NT2/D1 (cell line): ENCODE data around the gene TMEM8B.

Experiments used
- DNase-seq: peaks from one replicate; pipeline ENCODE4 v3.0.0-alpha.2; 2011; ENCODE audit warnings: low read depth, low spot score
- H3K27me3 ChIP-seq: 2 replicates; pipeline ENCODE4 v1.6.0; 2011; ENCODE audit warnings: mild to moderate bottlenecking; ENCODE audit not compliant: insufficient read length, insufficient read depth
- H3K36me3 ChIP-seq: 2 replicates; pipeline ENCODE4 v1.6.1; 2011; ENCODE audit warnings: mild to moderate bottlenecking, low read length, mixed read lengths; ENCODE audit not compliant: insufficient read depth, insufficient read length
- H3K4me1 ChIP-seq: 2 replicates; pipeline ENCODE4 v1.5.1; 2011; ENCODE audit not compliant: insufficient read depth, insufficient read length
- H3K4me3 ChIP-seq: 2 replicates; pipeline ENCODE4 v1.5.1; 2011; ENCODE audit warnings: low read depth; ENCODE audit not compliant: insufficient read length
- H3K9ac ChIP-seq: 2 replicates; pipeline ENCODE4 v1.6.0; 2011; ENCODE audit warnings: low read depth; ENCODE audit not compliant: insufficient read length
- H3K9me3 ChIP-seq: 2 replicates; pipeline ENCODE4 v1.5.1; 2011; ENCODE audit warnings: mild to moderate bottlenecking, low read length; ENCODE audit not compliant: insufficient read depth
- SUZ12 ChIP-seq: IDR thresholded peaks from 2 replicates; pipeline ENCODE4 v1.6.1; 2011; ENCODE audit not compliant: insufficient read length, insufficient read depth; ENCODE audit errors: extremely low read depth
- YY1 ChIP-seq: IDR thresholded peaks from 2 replicates; pipeline ENCODE4 v1.6.1; 2011; ENCODE audit not compliant: insufficient read length, insufficient read depth
- ZNF274 ChIP-seq: IDR thresholded peaks from 2 replicates; pipeline ENCODE4 v1.6.1; 2011; ENCODE audit warnings: mild to moderate bottlenecking, low read depth, low read length

TMEM8B gene

GRCh38 chr9:35826071-35826701, 2.8 kb upstream of the TMEM8B start:
- no peak overlapping the region for H3K9ac ChIP-seq
- TF ChIP-seq SUZ12 (no peak), YY1 (no peak), ZNF274 (no peak)
- DNase-seq: no peak

GRCh38 chr9:35827486-35827885, 1.5 kb upstream of the TMEM8B start:
- H3K4me1 ChIP-seq: no peaks in the 10 kb centered on the region

More at GRCh38 chr9:35826071-35826701, 2.8 kb upstream of the TMEM8B start:
- H3K9me3 ChIP-seq: no peaks in the 10 kb centered on the region
- no peaks in the 10 kb centered on the region for H3K4me1 ChIP-seq
- H3K36me3 ChIP-seq: no peaks in the 10 kb centered on the region
- no peak overlapping the region for H3K4me3 ChIP-seq
- no peaks in the 10 kb centered on the region for H3K27me3 ChIP-seq

DNA sequence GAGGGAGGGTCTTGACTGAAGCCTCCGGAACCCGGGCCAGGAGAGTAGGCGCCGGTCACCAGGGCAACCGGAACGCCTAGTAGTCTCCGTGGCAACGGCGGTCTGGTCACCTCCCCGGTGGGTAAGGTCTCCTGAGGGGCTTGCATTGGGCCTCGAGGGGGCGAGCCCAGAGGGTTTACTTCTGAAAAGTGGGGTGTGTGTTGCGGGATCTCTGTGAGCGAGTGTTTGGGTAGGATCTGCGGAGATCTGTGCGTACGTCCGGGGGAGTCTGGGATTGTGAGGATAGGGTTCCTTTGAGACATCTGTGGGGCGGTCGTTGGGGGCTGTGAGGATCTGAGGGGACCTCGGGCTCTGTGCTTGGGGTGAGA, 328 bp upstream of the TMEM8B start, which contains the start of gene FAM221B:
Gene FAM221B, minus strand, starts transcription at position 17 of the 368 bp plus-strand sequence. CDS start 2,571 bp downstream, outside the sequence.
- peak within 1 kb of the TSS; percentile 52 for H3K4me3 ChIP-seq
- no peaks in the 10 kb centered on the region for H3K4me1 ChIP-seq
- no peaks in the 10 kb centered on the region for H3K36me3 ChIP-seq
- no peaks in the 10 kb centered on the region for H3K27me3 ChIP-seq
- DNase-seq: no peak
- TF ChIP-seq ZNF274 (no peak), SUZ12 (no peak), YY1 (no peak)
- peak within 1 kb of the TSS; percentile 74 for H3K9ac ChIP-seq
- no peaks in the 10 kb centered on the region for H3K9me3 ChIP-seq

More at GRCh38 chr9:35827486-35827885, 1.5 kb upstream of the TMEM8B start:
- Histone ChIP-seq H3K9ac (no peak overlapping the region), H3K27me3 (no peaks in the 10 kb centered on the region), H3K36me3 (no peaks in the 10 kb centered on the region), H3K9me3 (no peaks in the 10 kb centered on the region), H3K4me3 (no peak overlapping the region)
- TF ChIP-seq SUZ12: no peak
- no peak for TF ChIP-seq YY1
- no peak for TF ChIP-seq ZNF274
- no peak for DNase-seq

DNA sequence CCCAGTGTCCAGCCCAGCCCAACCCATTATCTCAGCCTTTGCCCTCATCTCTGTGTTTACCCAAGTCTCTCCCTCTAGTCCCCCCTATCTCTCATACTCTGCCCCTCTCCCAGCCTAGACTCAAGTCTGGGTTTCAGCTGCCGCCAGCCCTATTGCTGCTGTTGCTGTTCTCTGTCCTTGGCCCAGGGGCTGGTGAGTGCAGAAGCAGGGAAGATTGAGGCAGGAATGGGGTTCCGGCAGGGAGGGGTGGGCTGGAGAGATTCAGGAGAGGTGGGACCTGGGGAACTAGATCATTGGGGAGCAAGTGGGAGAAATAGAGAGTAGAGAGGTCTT, 702 bp downstream of the TMEM8B start:
- H3K36me3 ChIP-seq: no peaks in the 10 kb centered on the region
- no peaks in the 10 kb centered on the region for H3K4me1 ChIP-seq
- H3K9me3 ChIP-seq: no peaks in the 10 kb centered on the region
- H3K27me3 ChIP-seq: no peaks in the 10 kb centered on the region
- DNase-seq: no peak
- no peak for TF ChIP-seq ZNF274
- no peak for TF ChIP-seq YY1
- no peak for TF ChIP-seq SUZ12
- H3K4me3 ChIP-seq: peak overlapping the region; percentile 52
- H3K9ac ChIP-seq: peak overlapping the region; percentile 69

- no peak for TF ChIP-seq YY1
- no peak for TF ChIP-seq SUZ12
- no peak for TF ChIP-seq ZNF274
- DNase-seq: no peak
- Histone ChIP-seq H3K9ac (no peak overlapping the region), H3K4me1 (no peaks in the 10 kb centered on the region), H3K36me3 (no peaks in the 10 kb centered on the region), H3K4me3 (no peak overlapping the region), H3K9me3 (no peaks in the 10 kb centered on the region), H3K27me3 (no peaks in the 10 kb centered on the region)
Measured at GRCh38 chr9:35831040-35831439, 2.0 kb downstream of the TMEM8B start.

DNA sequence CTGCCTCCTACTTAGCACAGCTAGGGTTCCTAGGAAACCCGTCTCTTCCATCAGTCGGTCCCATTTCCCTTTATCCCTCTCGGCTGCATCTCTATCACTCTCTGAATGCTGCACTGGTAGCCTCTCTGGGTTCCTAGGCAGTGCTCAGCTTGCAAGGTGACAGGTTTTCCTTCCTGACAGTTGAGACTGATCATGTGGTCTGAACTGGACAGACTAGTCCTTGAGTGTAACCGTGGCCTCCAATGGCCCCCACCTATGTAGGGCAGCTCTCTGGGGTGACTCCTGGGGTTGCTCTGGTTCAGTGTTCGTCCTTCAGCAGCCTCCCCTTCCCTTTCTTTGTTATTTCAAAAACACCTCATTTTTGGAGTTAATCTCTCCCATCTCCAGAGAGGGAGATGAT, 3.8 kb downstream of the TMEM8B start:
- no peak for DNase-seq
- no peak overlapping the region for H3K9ac ChIP-seq
- no peaks in the 10 kb centered on the region for H3K36me3 ChIP-seq
- TF ChIP-seq YY1 (no peak), ZNF274 (no peak), SUZ12 (no peak)
- no peaks in the 10 kb centered on the region for H3K27me3 ChIP-seq
- no peaks in the 10 kb centered on the region for H3K9me3 ChIP-seq
- H3K4me3 ChIP-seq: no peak overlapping the region
- no peaks in the 10 kb centered on the region for H3K4me1 ChIP-seq

DNA sequence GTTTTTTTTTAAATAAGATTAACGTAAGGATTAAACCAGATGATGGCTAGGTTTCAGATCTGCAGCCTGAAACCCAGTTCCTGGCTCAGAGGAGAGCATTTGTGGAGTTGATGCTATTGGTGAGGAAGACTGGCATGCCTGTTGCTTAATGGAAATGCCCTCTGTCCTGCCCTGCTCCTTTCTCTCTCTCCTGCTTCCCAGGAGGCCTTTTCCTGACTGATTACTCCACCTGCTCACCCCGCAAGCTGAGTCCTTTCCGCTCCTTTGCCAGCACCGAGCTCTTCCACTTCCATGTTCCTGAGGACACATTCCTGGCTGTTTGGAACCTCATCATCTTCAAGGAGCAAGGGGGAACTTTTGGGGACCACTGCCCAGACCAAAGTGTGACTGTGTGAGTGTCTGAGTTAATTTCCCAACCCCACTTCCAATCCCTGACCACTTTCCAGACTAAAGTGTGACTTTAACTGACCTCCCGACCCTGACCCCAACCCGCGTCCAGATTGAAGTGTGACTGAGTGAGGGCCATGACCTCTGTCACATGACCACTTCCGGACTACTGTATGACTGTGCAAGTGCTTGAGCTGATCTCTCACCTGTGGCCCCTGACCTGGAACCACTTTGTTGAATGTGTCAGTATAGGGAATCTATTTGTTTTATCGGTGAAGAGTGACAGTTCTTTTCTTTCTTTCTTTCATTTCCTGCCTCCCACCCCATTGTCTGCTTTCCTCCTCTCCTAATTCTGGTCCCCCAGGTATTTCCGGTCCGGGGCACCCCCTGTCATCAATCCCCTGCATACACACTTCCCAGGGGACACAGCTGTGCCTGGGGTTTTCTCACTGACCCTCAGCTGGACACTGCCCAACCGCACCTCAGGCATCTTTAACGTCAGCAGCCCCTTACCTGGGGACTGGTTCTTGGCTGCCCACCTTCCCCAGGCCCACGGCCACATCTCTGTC, 5.5 kb downstream of the TMEM8B start:
- H3K4me1 ChIP-seq: no peaks in the 10 kb centered on the region
- DNase-seq: no peak
- no peak overlapping the region for H3K9ac ChIP-seq

More for the DNA sequence above, 5.5 kb downstream of the TMEM8B start:
- Histone ChIP-seq H3K27me3 (no peaks in the 10 kb centered on the region), H3K9me3 (no peaks in the 10 kb centered on the region), H3K36me3 (no peaks in the 10 kb centered on the region), H3K4me3 (no peak overlapping the region)
- TF ChIP-seq YY1 (no peak), SUZ12 (no peak), ZNF274 (no peak)
